Measurements from ENCODE around the gene TTC6. TPM values are rescaled to one million over a fixed set of nuclear protein-coding genes. Genes with fewer than 3 reads are reported as not detected.

Gene TTC6
- total RNA-seq, 1 donor from 2014 or later = not detected

DNA sequence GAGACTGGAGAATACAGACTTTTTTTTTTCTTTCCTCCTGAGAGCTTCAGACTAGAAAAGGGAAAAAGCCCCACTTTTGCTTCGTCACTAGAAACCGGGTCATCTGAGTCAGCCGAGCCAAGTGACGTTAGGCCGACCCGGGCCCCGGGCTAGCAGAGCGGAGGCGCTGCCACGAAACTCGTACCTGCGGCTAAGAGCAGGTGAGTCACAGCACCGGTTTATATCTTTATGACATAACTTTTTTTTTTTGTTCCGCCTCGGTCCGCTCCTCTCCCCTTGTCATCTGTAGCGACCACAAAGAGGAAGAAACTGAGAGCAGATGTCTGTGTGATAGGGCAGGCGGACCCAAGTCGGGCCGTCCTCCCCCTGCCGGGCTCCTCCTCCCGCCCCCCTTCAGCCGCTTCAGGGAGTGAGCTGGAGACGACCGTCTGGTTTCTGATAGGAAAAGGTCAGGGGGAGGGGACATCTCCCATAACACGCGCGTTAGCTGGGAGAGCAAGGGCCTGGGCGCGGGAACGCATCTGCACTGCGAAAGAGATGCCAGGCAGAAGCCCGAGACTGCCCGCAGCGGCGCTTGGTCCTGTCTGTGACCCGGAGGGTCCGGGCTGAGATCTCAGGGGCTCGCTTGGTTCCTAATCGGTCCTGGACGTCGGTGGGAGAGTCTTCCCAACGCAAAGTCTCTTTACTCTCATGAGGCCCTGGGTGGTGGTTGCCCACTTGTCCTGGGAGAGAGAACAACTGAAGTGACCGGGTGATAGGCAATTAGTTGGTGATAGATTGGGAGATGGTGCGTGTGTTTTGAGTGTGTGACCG lies 586 bp downstream of the TTC6 start:
- no peak overlapping the region for H3K27ac Mint-ChIP-seq (ENCODE audit: unreplicated experiment)

DNA sequence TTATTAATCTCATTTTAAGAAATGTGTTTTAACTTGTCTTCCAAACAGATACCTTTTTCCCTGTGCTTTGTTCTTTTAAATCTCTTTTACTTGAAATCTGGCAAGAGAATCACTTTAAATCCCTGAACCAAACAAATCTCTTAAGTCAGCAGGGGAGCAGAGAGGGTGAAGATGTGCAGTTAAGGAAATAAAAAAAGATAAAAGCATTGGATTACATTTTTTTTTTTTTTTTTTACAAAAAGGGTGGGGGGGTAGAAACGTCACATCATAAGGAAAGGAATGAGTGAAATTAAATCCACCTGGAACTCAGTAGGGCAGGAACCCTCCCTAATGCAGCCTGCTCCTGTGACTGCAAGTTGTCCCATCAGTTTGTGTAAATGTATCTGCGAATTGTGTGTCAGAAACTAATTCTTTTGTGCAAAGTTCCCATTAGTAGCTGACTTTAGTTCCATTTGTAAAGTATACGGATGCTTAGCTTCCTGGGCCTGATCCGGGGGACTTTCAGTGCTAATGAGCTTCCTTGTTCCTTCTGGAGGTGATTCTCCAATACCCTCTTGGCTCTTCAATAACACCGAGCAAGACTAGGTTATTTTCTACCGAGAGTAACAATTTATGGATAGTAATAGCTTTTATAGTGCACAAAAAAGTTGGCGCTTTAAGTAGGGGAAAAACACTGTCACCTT lies 1.5 kb downstream of the TTC6 start:
- TF ChIP-seq, protein P1, sequence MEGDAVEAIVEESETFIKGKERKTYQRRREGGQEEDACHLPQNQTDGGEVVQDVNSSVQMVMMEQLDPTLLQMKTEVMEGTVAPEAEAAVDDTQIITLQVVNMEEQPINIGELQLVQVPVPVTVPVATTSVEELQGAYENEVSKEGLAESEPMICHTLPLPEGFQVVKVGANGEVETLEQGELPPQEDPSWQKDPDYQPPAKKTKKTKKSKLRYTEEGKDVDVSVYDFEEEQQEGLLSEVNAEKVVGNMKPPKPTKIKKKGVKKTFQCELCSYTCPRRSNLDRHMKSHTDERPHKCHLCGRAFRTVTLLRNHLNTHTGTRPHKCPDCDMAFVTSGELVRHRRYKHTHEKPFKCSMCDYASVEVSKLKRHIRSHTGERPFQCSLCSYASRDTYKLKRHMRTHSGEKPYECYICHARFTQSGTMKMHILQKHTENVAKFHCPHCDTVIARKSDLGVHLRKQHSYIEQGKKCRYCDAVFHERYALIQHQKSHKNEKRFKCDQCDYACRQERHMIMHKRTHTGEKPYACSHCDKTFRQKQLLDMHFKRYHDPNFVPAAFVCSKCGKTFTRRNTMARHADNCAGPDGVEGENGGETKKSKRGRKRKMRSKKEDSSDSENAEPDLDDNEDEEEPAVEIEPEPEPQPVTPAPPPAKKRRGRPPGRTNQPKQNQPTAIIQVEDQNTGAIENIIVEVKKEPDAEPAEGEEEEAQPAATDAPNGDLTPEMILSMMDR (IDR thresholded peaks at IDR 0.05) = no peak
- Mint-ChIP-seq H3K36me3 (ENCODE audit: low read depth) (no peaks in the 10 kb centered on the region), H3K4me1 (ENCODE audit: low read depth) (peaks cover 33% of the 10 kb centered on the region), H3K27ac (ENCODE audit: unreplicated experiment) (no peak overlapping the region), H3K9me3 (ENCODE audit: low read depth) (no peaks in the 10 kb centered on the region), H3K27me3 (ENCODE audit: low read depth) (peaks cover 82% of the 10 kb centered on the region), H3K4me3 (ENCODE audit: unreplicated experiment) (no peak overlapping the region)
- DNase-seq (ENCODE audit: low spot score) = no peak

More for the DNA sequence above, 586 bp downstream of the TTC6 start:
- Mint-ChIP-seq H3K4me3 (ENCODE audit: unreplicated experiment) (peak overlapping the region; percentile 61), H3K9me3 (ENCODE audit: low read depth) (no peaks in the 10 kb centered on the region), H3K36me3 (ENCODE audit: low read depth) (no peaks in the 10 kb centered on the region), H3K27me3 (ENCODE audit: low read depth) (peaks cover 80% of the 10 kb centered on the region), H3K4me1 (ENCODE audit: low read depth) (peaks cover 38% of the 10 kb centered on the region)
- TF ChIP-seq, protein P1 (IDR thresholded peaks at IDR 0.05) = no peak
- no peak for DNase-seq (ENCODE audit: low spot score)

DNA sequence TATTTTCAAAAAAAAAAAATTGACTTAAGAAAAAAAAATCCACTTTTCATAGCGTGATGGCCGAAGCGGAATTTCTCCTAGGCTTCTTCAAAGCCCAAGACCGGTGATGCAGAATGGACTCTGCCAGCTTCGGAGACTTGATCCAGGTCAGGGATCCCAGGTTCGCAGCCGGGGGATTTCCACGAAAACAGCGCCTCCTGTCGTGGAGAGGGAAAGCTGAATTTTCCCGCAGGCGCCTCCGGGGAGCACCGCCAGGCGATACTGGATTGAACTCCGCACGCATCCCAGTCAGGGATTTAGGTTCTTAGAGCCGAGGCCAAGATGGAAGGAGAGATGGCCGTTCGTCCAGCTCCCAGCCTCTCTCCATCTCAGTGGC lies 2.1 kb downstream of the TTC6 start:
- DNase-seq (ENCODE audit: low spot score) = no peak
- Mint-ChIP-seq H3K4me3 (ENCODE audit: unreplicated experiment) (no peak overlapping the region), H3K36me3 (ENCODE audit: low read depth) (no peaks in the 10 kb centered on the region), H3K27me3 (ENCODE audit: low read depth) (peaks cover 82% of the 10 kb centered on the region), H3K27ac (ENCODE audit: unreplicated experiment) (no peak overlapping the region), H3K4me1 (ENCODE audit: low read depth) (peaks cover 32% of the 10 kb centered on the region), H3K9me3 (ENCODE audit: low read depth) (no peaks in the 10 kb centered on the region)
- TF ChIP-seq, protein P1 (IDR thresholded peaks at IDR 0.05) = peak; percentile 72

GRCh38 chr14:37597914-37598746 lies 2.7 kb downstream of the TTC6 start:
- no peaks in the 10 kb centered on the region for H3K36me3 Mint-ChIP-seq (ENCODE audit: low read depth)
- H3K27ac Mint-ChIP-seq (ENCODE audit: unreplicated experiment) = no peak overlapping the region
- H3K27me3 Mint-ChIP-seq (ENCODE audit: low read depth) = peaks cover 82% of the 10 kb centered on the region
- no peaks in the 10 kb centered on the region for H3K9me3 Mint-ChIP-seq (ENCODE audit: low read depth)
- no peak for DNase-seq (ENCODE audit: low spot score)
- H3K4me1 Mint-ChIP-seq (ENCODE audit: low read depth) = peaks cover 32% of the 10 kb centered on the region
- TF ChIP-seq, protein P1 (IDR thresholded peaks at IDR 0.05) = peak; percentile 36
- H3K4me3 Mint-ChIP-seq (ENCODE audit: unreplicated experiment) = peak overlapping the region; percentile 40

All from chondrocyte (in vitro differentiated cells).